GM12874 (cell line): ENCODE measurements around the gene LRRC7.

Source experiments
- CTCF ChIP-seq: IDR thresholded peaks from 2 replicates; pipeline ENCODE4 v1.5.1; 2011; ENCODE audit warnings: low read depth, mild to moderate bottlenecking, control low read depth, low read length, moderate library complexity; ENCODE audit not compliant: insufficient read depth

Gene LRRC7

GRCh38 chr1:69993810-69994209, 426.1 kb downstream of the LRRC7 start:
- no peak for TF ChIP-seq CTCF

- no peak for TF ChIP-seq CTCF
Observed at GRCh38 chr1:69994241-69994640, 426.5 kb downstream of the LRRC7 start.

GRCh38 chr1:69998847-69999246, 431.1 kb downstream of the LRRC7 start:
- no peak for TF ChIP-seq CTCF

GRCh38 chr1:70003211-70003908, 435.6 kb downstream of the LRRC7 start:
- TF ChIP-seq CTCF = no peak

GRCh38 chr1:70005386-70006034, 437.8 kb downstream of the LRRC7 start:
- no peak for TF ChIP-seq CTCF

GRCh38 chr1:70008660-70009059, 440.9 kb downstream of the LRRC7 start:
- TF ChIP-seq CTCF = no peak

GRCh38 chr1:70017770-70018169, 450.0 kb downstream of the LRRC7 start:
- no peak for TF ChIP-seq CTCF
